Adrenal gland (tissue), 5 donors: ENCODE results near the gene GANC.

Source experiments
- CTCF ChIP-seq, 6 experiments: fragments of 450-650 bp in 4 of 6; fragments of 200-600 bp in 2 of 6; sonication (generic) in 1 of 6; IDR thresholded peaks; 1 replicate in 5 of 6; 2 replicates in 1 of 6; pipeline versions ENCODE4 v1.5.1 to v1.8.0; 2016 to 2021; ENCODE audit warnings: antibody characterized with exemption in 6 of 6, mild to moderate bottlenecking in 2 of 6, moderate library complexity in 1 of 6
- POLR2A ChIP-seq, 2 donors: fragments of 450-650 bp; IDR thresholded peaks; one replicate each; pipeline ENCODE4 v1.6.1; 2017; ENCODE audit warnings: antibody characterized with exemption in 2 of 2, mild to moderate bottlenecking in 2 of 2, moderate library complexity in 1 of 2
- donor health status: DM: no; HTN: no; CAD: no.

- TF ChIP-seq CTCF (IDR thresholded peaks at IDR 0.05) = no peak
- no peak for TF ChIP-seq POLR2A (IDR thresholded peaks at IDR 0.05)
These were observed 46.4 kb upstream of the GANC start for GRCh38 chr15:42226648-42227047.
